ENCODE measurements around the gene KCNMA1. TPM values are rescaled to one million over a fixed set of nuclear protein-coding genes. Genes with fewer than 3 reads are reported as not detected.

KCNMA1 gene
- total RNA-seq, 1 experiment from 2014 or later, result 0.45 TPM

- H3K27ac Mint-ChIP-seq (ENCODE audit: unreplicated experiment), result no peak overlapping the region
- no TSS peak for BruUV-seq (replicated peaks)
- no peaks in the 10 kb centered on the region for H3K36me3 Mint-ChIP-seq (ENCODE audit: insufficient read depth, unreplicated experiment)
- no peak for DNase-seq
- CTCF ChIA-PET, result no interaction called here
- TF ChIP-seq, protein P1, sequence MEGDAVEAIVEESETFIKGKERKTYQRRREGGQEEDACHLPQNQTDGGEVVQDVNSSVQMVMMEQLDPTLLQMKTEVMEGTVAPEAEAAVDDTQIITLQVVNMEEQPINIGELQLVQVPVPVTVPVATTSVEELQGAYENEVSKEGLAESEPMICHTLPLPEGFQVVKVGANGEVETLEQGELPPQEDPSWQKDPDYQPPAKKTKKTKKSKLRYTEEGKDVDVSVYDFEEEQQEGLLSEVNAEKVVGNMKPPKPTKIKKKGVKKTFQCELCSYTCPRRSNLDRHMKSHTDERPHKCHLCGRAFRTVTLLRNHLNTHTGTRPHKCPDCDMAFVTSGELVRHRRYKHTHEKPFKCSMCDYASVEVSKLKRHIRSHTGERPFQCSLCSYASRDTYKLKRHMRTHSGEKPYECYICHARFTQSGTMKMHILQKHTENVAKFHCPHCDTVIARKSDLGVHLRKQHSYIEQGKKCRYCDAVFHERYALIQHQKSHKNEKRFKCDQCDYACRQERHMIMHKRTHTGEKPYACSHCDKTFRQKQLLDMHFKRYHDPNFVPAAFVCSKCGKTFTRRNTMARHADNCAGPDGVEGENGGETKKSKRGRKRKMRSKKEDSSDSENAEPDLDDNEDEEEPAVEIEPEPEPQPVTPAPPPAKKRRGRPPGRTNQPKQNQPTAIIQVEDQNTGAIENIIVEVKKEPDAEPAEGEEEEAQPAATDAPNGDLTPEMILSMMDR (IDR thresholded peaks at IDR 0.05; ENCODE audit: unreplicated experiment), result no peak
- H3K4me1 Mint-ChIP-seq (ENCODE audit: low read depth, unreplicated experiment), result peaks cover 46% of the 10 kb centered on the region
- H3K27me3 Mint-ChIP-seq (ENCODE audit: unreplicated experiment), result no peaks in the 10 kb centered on the region
- no peak overlapping the region for H3K4me3 Mint-ChIP-seq (ENCODE audit: low read depth, unreplicated experiment)
- no peaks in the 10 kb centered on the region for H3K9me3 Mint-ChIP-seq (ENCODE audit: low read depth, unreplicated experiment)
- intact Hi-C loops (cut with micrococcal nuclease; ENCODE audit: unreplicated experiment), result no loop called here
Observed at GRCh38 chr10:77189520-77189919, 448.1 kb downstream of the KCNMA1 start.

- peaks cover 46% of the 10 kb centered on the region for H3K4me1 Mint-ChIP-seq (ENCODE audit: low read depth, unreplicated experiment)
- CTCF ChIA-PET, result no interaction called here
- intact Hi-C loops (cut with micrococcal nuclease; ENCODE audit: unreplicated experiment), result no loop called here
- TF ChIP-seq, protein P1 (IDR thresholded peaks at IDR 0.05; ENCODE audit: unreplicated experiment), result no peak
- no peak overlapping the region for H3K4me3 Mint-ChIP-seq (ENCODE audit: low read depth, unreplicated experiment)
- H3K9me3 Mint-ChIP-seq (ENCODE audit: low read depth, unreplicated experiment), result no peaks in the 10 kb centered on the region
- no peak overlapping the region for H3K27ac Mint-ChIP-seq (ENCODE audit: unreplicated experiment)
- H3K27me3 Mint-ChIP-seq (ENCODE audit: unreplicated experiment), result no peaks in the 10 kb centered on the region
- DNase-seq, result no peak
- no TSS peak for BruUV-seq (replicated peaks)
- H3K36me3 Mint-ChIP-seq (ENCODE audit: insufficient read depth, unreplicated experiment), result no peaks in the 10 kb centered on the region
Observed at GRCh38 chr10:77189075-77189474, 448.5 kb downstream of the KCNMA1 start.

DNA sequence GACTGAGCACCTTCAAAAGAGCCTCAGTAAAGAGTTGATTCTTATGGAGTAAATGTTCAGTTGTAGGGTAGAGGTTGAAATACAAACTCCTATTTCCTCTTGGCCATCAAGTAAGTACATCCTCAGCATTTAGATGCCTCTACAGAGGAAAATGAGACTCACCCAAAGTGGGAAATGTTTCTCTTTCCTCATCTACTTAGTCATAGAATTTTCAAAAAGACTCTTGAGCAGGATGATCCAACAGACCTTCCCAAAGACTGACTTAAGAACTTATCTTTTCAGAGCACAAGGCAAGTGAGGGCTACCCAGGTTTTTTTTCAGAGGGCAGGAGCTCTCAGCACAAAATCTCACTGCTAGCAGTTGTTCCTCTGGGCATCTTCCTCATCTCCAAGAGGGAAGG, 449.1 kb downstream of the KCNMA1 start:
- intact Hi-C loops (cut with micrococcal nuclease; ENCODE audit: unreplicated experiment), result no loop called here
- CTCF ChIA-PET, result no interaction called here
- TF ChIP-seq, protein P1 (IDR thresholded peaks at IDR 0.05; ENCODE audit: unreplicated experiment), result no peak
- no peaks in the 10 kb centered on the region for H3K27me3 Mint-ChIP-seq (ENCODE audit: unreplicated experiment)
- no peaks in the 10 kb centered on the region for H3K9me3 Mint-ChIP-seq (ENCODE audit: low read depth, unreplicated experiment)
- H3K4me3 Mint-ChIP-seq (ENCODE audit: low read depth, unreplicated experiment), result no peak overlapping the region
- H3K27ac Mint-ChIP-seq (ENCODE audit: unreplicated experiment), result no peak overlapping the region
- H3K36me3 Mint-ChIP-seq (ENCODE audit: insufficient read depth, unreplicated experiment), result no peaks in the 10 kb centered on the region
- H3K4me1 Mint-ChIP-seq (ENCODE audit: low read depth, unreplicated experiment), result peaks cover 46% of the 10 kb centered on the region
- DNase-seq, result no peak
- BruUV-seq (replicated peaks), result no TSS peak

DNA sequence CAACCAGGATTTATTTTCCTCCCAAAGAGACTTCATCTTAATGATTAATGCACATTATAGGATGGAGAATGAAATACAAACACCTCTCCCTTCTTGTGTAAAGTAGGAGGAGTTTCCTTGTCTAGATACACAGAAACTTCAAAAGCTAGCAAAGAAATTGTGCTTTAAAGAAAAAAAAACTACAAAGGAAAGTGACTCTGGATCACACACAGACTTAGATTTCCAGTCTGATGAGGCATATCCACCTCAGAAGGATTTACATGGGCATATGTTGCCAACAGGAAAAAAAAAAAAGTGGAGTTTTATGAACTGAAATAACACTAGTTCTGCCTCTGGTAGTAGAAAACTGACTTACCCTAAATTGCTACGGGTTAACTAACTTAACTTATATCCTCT, 449.6 kb downstream of the KCNMA1 start:
- Mint-ChIP-seq H3K27ac (ENCODE audit: unreplicated experiment) (no peak overlapping the region), H3K36me3 (ENCODE audit: insufficient read depth, unreplicated experiment) (no peaks in the 10 kb centered on the region), H3K4me1 (ENCODE audit: low read depth, unreplicated experiment) (peaks cover 46% of the 10 kb centered on the region), H3K27me3 (ENCODE audit: unreplicated experiment) (no peaks in the 10 kb centered on the region), H3K4me3 (ENCODE audit: low read depth, unreplicated experiment) (no peak overlapping the region), H3K9me3 (ENCODE audit: low read depth, unreplicated experiment) (no peaks in the 10 kb centered on the region)
- TF ChIP-seq, protein P1 (IDR thresholded peaks at IDR 0.05; ENCODE audit: unreplicated experiment), result no peak
- no peak for DNase-seq
- BruUV-seq (replicated peaks), result no TSS peak
- CTCF ChIA-PET, result interaction anchor here (1.6 kb wide), 1 partner anchor 59 kb away, joined by 3 read pairs; no protein-coding TSS in a partner anchor
- intact Hi-C loops (cut with micrococcal nuclease; ENCODE audit: unreplicated experiment), result loop anchor here (2.0 kb wide), 1 partner anchor 47 kb away; no protein-coding TSS in a partner anchor
